WTC11 (cell line): ENCODE data around the gene MAGI3. TPM values are rescaled to one million over a fixed set of nuclear protein-coding genes. Genes with fewer than 3 reads are reported as not detected.

Source experiments
- ATAC-seq: fragments of 200-7000 bp; cut with Tn5 transposase; 2 replicates; pipeline ENCODE4 v1.10.0; 2021; ENCODE audit warnings: mild to moderate bottlenecking, moderate library complexity
- CTCF ChIA-PET: fragments of 300-600 bp; sonication (Branson Sonifier 250); formaldehyde crosslinking; loops from one replicate; lab custom pipeline; 2021; ENCODE audit warnings: antibody characterized with exemption; lab: Charles Lee
- POLR2A ChIA-PET: fragments of 350-600 bp; sonication (Branson Sonifier 250); formaldehyde crosslinking; loops from one replicate; lab custom pipeline; 2021; ENCODE audit warnings: antibody characterized with exemption; lab: Charles Lee
- DNase-seq: peaks from one replicate; pipeline ENCODE4 v3.0.0; 2021; ENCODE audit warnings: low spot score
- H3K27ac Mint-ChIP-seq: 2 replicates; pipeline ENCODE4 v1.8.0; 2021; ENCODE audit warnings: mixed read lengths
- H3K27me3 Mint-ChIP-seq: 2 replicates; pipeline ENCODE4 v1.8.0; 2021; ENCODE audit warnings: low read depth, mild to moderate bottlenecking, moderate library complexity, mixed read lengths
- H3K36me3 Mint-ChIP-seq: 2 replicates; pipeline ENCODE4 v1.8.0; 2021; ENCODE audit warnings: mixed read lengths
- H3K4me1 Mint-ChIP-seq: 2 replicates; pipeline ENCODE4 v1.8.0; 2022; ENCODE audit warnings: mixed read lengths
- H3K4me3 Mint-ChIP-seq: 2 replicates; pipeline ENCODE4 v1.8.0; 2021; ENCODE audit warnings: mild to moderate bottlenecking, moderate library complexity, mixed read lengths
- H3K9me3 Mint-ChIP-seq: 2 replicates; pipeline ENCODE4 v1.8.0; 2021; ENCODE audit warnings: mixed read lengths
- CTCF ChIP-seq: fragments of 200-600 bp; IDR thresholded peaks from 2 replicates; pipeline ENCODE4 v1.8.0; 2022; ENCODE audit warnings: antibody characterized with exemption
- ETV6 ChIP-seq: sonication (generic); formaldehyde crosslinking; IDR thresholded peaks from 2 replicates; pipeline ENCODE4 v1.8.1; 2022; ENCODE audit warnings: mild to moderate bottlenecking, missing genetic modification reagents
- FOXJ3 ChIP-seq: sonication (generic); formaldehyde crosslinking; IDR thresholded peaks from 2 replicates; pipeline ENCODE4 v1.9.0; 2021; ENCODE audit warnings: missing genetic modification reagents, mild to moderate bottlenecking, borderline replicate concordance
- GABPB1 ChIP-seq: sonication (generic); formaldehyde crosslinking; IDR thresholded peaks from 2 replicates; pipeline ENCODE4 v1.8.1; 2023; ENCODE audit warnings: mild to moderate bottlenecking, missing genetic modification reagents
- HMGA2 ChIP-seq: fragments of 250-450 bp; sonication (Bioruptor Pico); IDR thresholded peaks from 2 replicates; pipeline ENCODE4 v1.4.0; 2021; ENCODE audit warnings: mild to moderate bottlenecking, moderate library complexity
- TEAD4 ChIP-seq: sonication (generic); formaldehyde crosslinking; IDR thresholded peaks from 2 replicates; pipeline ENCODE4 v1.8.0; 2022; ENCODE audit warnings: mild to moderate bottlenecking, missing genetic modification reagents
- TP53 ChIP-seq: sonication (generic); formaldehyde crosslinking; IDR thresholded peaks from 2 replicates; pipeline ENCODE4 v1.8.1; 2023; ENCODE audit warnings: mild to moderate bottlenecking, missing genetic modification reagents
- ZNF219 ChIP-seq: sonication (generic); formaldehyde crosslinking; IDR thresholded peaks from 2 replicates; pipeline ENCODE4 v1.8.0; 2023; ENCODE audit warnings: missing genetic modification reagents, mild to moderate bottlenecking, borderline replicate concordance
- ZNF232 ChIP-seq: sonication (generic); formaldehyde crosslinking; IDR thresholded peaks from 2 replicates; pipeline ENCODE4 v1.8.0; 2022; ENCODE audit warnings: mild to moderate bottlenecking, missing genetic modification reagents
- ZNF281 ChIP-seq: sonication (generic); formaldehyde crosslinking; IDR thresholded peaks from 2 replicates; pipeline ENCODE4 v1.8.0; 2023; ENCODE audit warnings: mild to moderate bottlenecking, missing genetic modification reagents
- ZNF317 ChIP-seq: sonication (generic); formaldehyde crosslinking; IDR thresholded peaks from 2 replicates; pipeline ENCODE4 v1.8.1; 2023; ENCODE audit warnings: low read depth, mild to moderate bottlenecking, moderate library complexity, missing genetic modification reagents, borderline replicate concordance
- ZNF425 ChIP-seq: fragments of 250-450 bp; sonication (Bioruptor Pico); conservative IDR thresholded peaks from 2 replicates; pipeline ENCODE4 v1.9.0; 2021; ENCODE audit warnings: mild to moderate bottlenecking
- ZNF512 ChIP-seq: sonication (generic); formaldehyde crosslinking; IDR thresholded peaks from 2 replicates; pipeline ENCODE4 v1.8.1; 2022; ENCODE audit warnings: missing genetic modification reagents, borderline replicate concordance
- ZNF671 ChIP-seq: fragments of 250-450 bp; sonication (Bioruptor Pico); IDR thresholded peaks from 2 replicates; pipeline ENCODE4 v1.8.0; 2021; ENCODE audit warnings: mild to moderate bottlenecking
- total RNA-seq: library from RNA; stranded (reverse); gene quantifications from 3 replicates; pipeline ENCODE4 v1.2.3, GENCODE V29; 2021
- TF ChIP-seq, protein P1 (sequence below): sonication (generic); formaldehyde crosslinking; IDR thresholded peaks from 2 replicates; pipeline ENCODE4 v1.8.1; 2023; ENCODE audit warnings: mild to moderate bottlenecking, missing genetic modification reagents, moderate library complexity
- TF ChIP-seq, protein P2 (sequence below): sonication (generic); formaldehyde crosslinking; IDR thresholded peaks from 2 replicates; pipeline ENCODE4 v1.8.1; 2023; ENCODE audit warnings: mild to moderate bottlenecking, missing genetic modification reagents
- TF ChIP-seq, protein P3 (sequence below): fragments of 250-450 bp; sonication (Bioruptor Pico); IDR thresholded peaks from 2 replicates; pipeline ENCODE4 v1.9.0; 2021; ENCODE audit warnings: moderate library complexity, mild to moderate bottlenecking, inconsistent platforms, borderline replicate concordance

Gene MAGI3
- total RNA-seq, 1 experiment from 2014 or later = 9.7 TPM

DNA sequence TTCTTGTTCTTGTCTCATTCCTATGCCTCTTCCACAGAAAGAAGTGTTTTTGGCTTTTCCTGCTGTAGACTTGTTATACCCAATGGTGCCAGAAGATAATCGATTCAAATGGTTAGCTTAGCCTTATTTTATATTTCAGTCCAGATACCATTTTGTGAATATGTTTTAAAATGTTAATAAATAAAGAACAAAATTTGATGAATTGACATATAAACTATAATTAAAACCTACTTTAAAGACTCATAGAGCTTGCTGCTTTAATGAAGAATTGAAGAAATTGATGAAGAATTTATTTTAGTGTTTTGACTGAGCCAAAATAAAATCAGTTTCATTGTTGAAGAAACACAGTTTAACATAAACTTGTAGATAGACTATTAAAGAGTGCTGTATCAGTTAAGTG is 152.8 kb downstream of the MAGI3 start (continued):
- TF ChIP-seq ZNF425 (CRISPR knock-in tag) (no peak), ZNF512 (no peak), FOXJ3 (CRISPR knock-in tag) (no peak), ZNF671 (CRISPR knock-in tag) (no peak)
- TF ChIP-seq, protein P1, sequence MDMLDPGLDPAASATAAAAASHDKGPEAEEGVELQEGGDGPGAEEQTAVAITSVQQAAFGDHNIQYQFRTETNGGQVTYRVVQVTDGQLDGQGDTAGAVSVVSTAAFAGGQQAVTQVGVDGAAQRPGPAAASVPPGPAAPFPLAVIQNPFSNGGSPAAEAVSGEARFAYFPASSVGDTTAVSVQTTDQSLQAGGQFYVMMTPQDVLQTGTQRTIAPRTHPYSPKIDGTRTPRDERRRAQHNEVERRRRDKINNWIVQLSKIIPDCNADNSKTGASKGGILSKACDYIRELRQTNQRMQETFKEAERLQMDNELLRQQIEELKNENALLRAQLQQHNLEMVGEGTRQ (CRISPR knock-in tag) = no peak
- TF ChIP-seq, protein P2, sequence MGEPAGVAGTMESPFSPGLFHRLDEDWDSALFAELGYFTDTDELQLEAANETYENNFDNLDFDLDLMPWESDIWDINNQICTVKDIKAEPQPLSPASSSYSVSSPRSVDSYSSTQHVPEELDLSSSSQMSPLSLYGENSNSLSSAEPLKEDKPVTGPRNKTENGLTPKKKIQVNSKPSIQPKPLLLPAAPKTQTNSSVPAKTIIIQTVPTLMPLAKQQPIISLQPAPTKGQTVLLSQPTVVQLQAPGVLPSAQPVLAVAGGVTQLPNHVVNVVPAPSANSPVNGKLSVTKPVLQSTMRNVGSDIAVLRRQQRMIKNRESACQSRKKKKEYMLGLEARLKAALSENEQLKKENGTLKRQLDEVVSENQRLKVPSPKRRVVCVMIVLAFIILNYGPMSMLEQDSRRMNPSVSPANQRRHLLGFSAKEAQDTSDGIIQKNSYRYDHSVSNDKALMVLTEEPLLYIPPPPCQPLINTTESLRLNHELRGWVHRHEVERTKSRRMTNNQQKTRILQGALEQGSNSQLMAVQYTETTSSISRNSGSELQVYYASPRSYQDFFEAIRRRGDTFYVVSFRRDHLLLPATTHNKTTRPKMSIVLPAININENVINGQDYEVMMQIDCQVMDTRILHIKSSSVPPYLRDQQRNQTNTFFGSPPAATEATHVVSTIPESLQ (CRISPR knock-in tag) = no peak

DNA sequence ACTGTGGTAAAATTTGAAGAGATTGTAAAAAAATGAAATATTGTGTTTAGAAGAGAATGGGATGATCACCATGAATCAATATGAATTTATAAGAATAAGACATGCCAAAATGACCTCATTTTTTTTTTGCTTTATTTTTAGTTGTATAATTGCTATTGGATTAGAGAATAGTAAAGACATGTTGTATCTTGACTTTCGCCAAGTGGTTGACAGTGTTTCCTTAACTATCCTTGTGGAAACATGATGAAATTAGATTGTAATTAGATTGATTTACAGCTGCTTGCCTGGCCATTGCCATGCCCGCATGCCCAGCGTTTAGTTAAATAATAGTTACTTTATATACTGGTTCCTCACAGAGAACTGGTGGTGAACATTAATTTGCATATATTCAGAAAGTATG is 154.9 kb downstream of the MAGI3 start:
- Mint-ChIP-seq H3K36me3 (peaks cover 3% of the 10 kb centered on the region), H3K4me1 (peaks cover 21% of the 10 kb centered on the region)
- ATAC-seq = no peak

More for the DNA sequence above, 154.9 kb downstream of the MAGI3 start:
- Mint-ChIP-seq H3K4me3 (no peak overlapping the region), H3K27ac (no peak overlapping the region), H3K27me3 (no peaks in the 10 kb centered on the region), H3K9me3 (no peaks in the 10 kb centered on the region)
- no peak for DNase-seq
- no peak for TF ChIP-seq HMGA2
- no peak for TF ChIP-seq ZNF281 (CRISPR knock-in tag)
- TF ChIP-seq CTCF = no peak
- no peak for TF ChIP-seq ZNF512
- TF ChIP-seq ZNF219 = no peak
- TF ChIP-seq, protein P3, sequence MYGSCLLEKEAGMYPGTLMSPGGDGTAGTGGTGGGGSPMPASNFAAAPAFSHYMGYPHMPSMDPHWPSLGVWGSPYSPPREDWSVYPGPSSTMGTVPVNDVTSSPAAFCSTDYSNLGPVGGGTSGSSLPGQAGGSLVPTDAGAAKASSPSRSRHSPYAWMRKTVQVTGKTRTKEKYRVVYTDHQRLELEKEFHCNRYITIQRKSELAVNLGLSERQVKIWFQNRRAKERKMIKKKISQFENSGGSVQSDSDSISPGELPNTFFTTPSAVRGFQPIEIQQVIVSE = no peak
- TF ChIP-seq TP53 (CRISPR knock-in tag) = no peak
- TF ChIP-seq ZNF317 (CRISPR knock-in tag) = no peak
- no peak for TF ChIP-seq TEAD4 (CRISPR knock-in tag)
- TF ChIP-seq GABPB1 (CRISPR knock-in tag) = no peak
- TF ChIP-seq ETV6 (CRISPR knock-in tag) = no peak
- TF ChIP-seq ZNF232 (CRISPR knock-in tag) = no peak
- ChIA-PET POLR2A (no interaction called here), CTCF (no interaction called here)
